Nucleus accumbens (tissue), 56 donors: ENCODE data around the gene VILL.

ENCODE experiments used
- DNase-seq, 56 donors: peaks; one replicate each; lab custom pipeline; 2025; lab: John Stamatoyannopoulos, UW

VILL gene

DNA sequence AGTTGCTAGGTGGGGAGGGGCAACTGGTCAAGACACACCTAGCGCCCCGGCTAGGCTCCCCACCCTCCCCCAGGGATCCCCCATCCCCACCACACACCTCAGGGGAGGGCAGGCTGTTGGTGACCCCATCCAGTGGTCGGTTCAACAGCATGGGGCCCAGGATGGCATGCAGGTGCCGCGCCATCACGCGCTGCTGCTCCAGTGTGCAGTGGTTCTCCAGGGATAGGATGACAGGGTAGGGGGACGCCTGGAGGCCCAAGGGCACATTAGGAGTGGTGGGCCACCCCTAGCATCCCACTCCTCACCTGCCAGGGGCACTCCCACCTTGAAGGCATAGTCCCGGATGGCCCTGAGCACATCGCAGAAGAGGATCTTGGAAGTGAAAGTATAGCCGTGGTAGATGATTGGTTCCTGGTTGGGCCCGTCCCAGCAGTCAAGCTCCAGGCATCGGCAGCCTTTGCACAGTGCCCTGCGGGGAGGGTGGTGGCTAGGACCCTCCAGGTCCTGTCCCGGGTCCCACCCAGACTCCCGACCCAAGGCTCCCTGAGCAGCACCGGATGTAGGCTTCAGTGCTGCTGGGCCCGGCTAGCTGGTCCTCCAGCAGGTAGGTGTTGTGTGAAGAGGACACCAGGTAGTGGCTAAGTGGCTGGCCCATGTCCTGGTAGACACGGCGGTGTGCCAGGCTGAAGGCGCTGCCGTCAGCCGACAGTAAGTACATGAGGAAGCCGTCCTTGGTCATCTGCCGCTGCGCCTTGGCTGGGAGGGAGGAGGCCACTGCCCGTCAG, 19.4 kb downstream of the VILL start:
- DNase-seq, result no peak

DNA sequence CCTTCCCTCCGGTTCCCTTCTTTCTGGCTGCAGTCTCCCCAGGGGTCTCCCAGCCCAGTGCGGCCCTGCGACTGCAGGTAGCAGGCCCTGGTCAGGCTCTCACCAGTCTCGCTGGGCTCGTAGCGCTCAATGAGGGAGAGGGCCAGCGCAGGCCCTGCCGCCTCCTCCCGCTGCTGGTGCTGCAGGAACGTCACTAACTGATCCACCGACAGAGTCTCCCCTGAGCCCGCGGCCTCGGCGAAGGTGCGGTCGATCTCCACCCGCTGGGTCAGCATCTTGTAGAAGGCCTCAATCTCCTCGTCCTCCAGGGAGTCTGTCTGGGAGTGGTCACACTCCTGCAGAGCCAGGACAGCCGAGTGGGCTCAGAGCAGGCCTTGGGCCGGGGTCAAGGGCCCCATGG, 20.5 kb downstream of the VILL start:
- DNase-seq, result no peak

DNA sequence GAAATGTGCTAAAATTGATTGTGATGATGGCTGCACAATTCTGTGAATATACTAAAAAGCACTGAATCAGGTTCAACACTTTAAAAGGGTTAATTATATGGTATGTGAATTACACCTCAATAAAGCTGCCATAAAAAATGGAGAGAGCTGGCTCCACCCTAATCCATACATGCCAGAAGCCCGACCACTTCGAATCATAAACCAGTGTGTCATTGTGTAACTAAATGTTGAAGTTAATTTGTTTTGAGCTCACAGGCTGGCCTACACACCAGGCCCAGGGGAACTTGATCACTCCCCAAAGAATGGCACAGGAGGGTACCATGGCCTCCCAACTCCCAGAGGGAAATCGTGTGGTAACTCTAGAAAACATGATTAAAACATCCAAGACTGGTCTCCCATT, 24.9 kb downstream of the VILL start:
- DNase-seq, result no peak

DNA sequence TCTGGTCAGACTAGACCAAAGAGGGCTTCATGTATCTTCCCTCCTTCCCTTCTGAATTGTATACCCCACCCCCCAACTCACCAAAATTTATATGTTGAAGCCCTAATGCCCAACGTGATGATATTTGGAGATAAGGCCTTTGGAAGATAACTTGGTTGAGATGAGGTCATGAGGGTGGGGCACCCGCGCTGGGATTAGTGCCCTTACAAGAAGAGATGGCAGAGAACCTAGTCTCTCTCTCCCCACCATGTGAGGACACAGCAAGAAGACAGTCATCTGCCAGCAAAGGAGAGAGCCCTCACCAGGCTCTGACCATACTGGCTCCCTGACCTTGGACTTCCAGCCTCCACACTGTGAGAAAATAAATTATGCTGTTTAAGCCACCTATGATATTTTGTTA, 25.4 kb downstream of the VILL start:
- DNase-seq, result no peak

DNA sequence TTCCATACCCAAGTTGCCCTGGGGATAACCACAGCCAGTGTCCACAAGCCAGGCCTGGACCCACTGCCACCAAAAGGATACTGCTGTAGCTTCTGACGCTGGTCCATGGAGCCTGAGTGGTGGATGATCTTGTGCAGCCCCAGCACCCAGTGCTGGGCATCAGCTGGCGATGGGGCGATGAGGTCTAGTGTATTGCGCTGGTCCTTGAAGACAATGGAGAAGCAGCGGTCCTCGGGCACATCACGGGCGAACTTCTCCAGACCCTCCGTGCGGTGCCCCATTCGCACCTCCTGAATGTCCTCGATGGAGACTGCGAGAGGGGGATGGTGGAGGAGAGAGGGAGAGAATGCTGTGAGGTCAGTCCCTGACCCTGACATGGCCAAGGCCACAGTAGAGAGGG, 25.8 kb downstream of the VILL start:
- no peak for DNase-seq

DNA sequence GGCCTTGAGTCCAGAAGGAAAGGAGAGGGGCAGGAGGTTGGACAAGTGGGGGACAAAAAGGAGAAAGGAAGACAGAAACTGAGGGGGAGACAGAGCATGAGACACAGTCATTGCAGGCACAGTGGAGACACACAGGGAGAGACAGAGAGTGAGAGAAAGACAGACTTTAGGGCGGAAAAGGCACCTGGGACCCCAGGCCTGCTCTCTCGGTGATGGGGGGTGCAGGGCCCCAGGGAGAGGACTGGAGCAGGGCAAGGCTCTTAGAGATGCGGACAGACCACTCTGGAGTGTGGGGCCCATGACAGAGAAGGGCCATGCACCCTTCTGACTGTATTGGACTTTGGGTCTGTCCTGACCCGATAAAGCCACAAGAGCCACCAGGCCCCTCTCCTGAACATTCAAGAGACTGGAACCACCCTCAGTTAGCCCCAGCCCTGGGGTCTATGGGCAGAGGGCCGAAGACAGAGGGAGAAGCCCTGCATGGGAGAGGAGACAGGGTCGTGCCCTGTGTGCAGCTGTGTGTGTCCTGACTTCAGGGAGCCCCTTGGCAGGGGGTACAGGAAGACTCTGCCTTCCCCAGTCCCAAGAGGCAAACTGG, 26.4 kb downstream of the VILL start:
- no peak for DNase-seq

DNA sequence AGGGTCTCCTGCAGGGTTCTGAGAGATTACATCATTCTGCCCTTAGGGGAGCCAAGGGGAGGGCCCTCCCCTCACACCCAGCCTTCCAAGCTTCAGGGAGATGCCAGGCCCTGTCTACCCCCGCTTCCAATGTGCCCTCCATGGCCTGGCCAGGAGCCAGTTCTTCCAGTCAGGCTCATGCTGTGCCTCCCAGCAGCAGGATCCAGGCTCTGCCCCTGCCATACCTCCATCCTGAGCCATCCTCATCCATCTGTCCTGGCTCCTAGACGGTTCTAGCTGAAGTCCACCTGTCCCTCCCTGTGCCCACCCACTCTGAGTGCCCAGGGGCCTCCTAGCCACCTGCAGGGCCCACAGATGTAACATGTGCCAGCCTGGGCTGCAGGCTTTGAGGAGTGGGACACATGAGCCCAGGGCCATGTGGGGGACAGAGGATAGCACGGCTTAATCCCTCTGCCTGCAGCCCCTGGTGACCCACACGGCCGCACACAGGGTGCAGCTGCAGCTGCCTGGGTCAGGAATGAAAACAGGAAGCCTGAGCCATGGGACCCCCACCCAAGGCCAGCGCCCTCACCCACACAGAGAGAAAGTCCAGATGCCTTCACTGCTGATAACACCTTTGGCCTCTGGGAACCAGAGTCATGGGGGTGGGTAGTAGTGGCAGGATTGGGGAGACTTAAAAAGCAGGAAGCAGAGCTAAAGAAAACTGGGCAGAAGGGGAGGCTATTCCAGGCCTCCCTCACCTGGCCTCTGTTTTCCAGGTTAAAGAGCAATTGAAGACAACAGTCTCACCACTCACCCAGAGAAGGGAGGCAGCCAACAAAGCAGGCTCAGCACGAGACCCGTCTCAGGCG, 27.1 kb downstream of the VILL start:
- DNase-seq, result no peak

DNA sequence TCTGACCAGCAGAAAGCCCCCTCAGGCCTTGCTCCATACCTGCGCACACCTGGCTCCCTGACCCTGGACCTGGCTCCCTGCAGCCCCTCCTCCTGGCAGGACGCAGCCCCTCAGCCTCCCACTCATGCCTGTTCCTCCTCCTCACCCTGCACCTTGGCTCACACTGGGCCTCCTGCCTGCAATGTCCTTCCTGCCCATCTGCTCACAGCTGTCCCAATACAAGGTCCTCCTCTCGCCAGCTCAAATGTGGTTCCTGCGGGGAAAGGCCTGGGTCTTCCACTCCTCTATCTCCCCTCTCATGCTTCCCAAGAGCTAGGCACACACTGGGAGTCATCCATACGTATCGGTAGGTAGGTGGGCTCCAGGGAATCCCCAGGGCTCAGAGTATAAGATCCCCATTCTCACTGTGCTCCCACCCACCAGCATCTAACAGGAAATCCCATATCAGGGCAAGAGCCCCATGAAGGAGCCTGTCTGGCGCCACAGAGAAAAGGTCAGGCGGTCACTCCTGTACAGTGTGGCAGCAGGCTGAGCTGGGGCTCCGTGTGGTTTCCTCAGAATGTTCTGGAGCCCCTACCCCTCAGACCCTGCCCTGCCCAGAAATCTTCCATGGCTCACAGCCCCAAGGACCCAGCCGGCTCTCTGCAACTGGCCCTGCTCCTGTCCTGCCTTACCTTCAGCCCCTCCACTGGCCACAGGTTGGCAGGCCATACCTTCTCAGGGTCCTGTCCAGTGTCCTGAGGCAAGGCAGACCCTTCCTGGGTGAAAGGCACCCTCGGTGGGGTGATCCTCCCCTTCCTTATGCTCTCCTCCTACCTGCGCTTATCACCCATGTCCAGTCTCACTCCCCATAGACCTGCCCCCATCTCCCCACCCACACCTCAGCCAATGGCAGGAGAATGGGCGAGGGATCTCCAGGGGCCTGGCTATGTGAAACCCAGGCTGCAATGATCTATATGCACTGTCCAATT, 28.0 kb downstream of the VILL start:
- no peak for DNase-seq

DNA sequence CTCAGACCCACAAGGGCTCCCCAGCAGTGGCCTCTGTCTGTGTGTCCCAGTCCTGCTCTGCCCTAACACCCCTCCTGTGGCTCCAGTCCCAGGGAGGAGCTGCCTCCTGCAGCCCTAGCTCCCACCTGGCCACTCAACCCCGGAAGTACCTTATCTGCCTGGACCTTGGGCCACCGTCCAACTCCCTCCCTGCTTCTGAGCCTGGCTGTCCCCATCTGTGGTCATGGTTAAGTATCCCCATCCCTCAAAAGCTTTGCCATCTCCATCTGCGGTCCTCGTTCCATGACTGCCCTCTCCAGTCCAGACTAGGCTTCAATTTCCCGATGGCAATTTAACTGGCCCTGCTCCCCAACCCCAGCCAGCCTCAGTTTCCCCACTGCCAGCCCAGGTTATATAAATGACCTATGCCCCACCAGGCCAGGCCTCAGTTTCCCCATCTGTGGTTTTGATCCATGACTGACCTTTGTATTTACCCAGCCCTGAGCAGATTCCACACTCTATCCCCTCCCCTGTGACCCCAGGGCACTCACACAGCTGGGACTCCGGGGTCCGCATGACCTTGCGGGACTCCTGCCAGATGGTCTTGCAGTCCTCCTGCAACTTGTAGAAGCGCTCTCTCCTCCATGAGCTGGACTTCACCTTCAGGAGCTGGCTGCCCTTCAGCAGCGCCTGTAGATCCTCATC, 29.2 kb downstream of the VILL start:
- DNase-seq, result no peak

DNA sequence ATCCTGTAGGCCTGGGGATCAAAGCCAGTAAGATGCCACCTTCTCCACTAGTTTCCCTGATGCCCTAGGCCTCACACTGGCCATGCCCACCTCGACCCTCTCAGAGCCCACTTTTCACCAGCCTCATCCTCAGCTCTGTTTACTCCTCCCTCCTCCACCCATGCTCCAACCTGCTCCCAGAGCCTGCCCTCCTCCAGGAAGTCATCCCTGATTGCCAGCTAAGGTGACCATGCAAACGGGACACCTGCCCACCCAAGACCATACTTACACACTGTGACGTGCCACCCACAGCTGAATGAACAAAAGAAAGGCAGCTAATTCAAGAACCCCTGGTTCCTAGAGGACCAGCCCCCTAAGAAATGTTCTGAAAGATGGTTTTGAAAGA, 29.7 kb downstream of the VILL start:
- no peak for DNase-seq

DNA sequence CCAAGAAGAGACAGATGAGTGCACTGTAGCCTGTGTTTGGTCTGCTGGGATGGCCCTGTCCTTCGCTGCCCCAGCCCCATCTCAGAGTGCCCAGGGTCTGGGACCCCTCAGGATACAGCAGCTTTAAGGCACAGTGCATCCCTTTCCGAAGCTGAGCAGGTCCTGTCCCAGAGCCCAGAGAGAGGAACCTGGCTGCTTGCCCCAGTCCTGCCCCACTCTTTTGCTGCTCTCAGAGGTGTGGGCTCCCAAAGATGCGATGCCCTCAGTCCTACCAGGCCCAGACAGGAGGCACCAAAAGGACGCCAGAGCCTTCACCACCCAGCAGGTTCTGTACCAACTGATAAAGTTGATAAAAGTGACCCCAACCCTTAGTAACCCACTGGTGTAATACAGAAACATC, 30.6 kb downstream of the VILL start:
- DNase-seq, result no peak

DNA sequence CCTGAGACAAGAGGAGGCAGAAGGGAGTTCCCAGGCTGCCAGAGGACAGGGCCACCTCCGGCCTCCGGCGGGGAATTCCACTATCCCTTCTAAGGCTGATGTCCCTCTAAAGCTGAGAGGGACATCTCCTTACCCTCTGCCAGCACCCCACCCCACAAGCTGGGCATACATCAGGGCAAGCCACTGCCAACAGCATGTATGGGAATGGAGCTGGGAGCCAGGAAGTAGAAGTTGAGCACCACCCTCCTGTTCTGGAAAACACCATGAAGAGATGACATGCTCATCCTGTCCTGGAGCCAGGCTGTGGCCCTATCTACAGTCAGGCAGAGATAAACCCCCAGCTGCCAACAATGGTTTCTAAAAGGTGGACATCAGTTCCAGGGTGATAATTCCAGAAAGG, 31.7 kb downstream of the VILL start:
- DNase-seq, result no peak

DNA sequence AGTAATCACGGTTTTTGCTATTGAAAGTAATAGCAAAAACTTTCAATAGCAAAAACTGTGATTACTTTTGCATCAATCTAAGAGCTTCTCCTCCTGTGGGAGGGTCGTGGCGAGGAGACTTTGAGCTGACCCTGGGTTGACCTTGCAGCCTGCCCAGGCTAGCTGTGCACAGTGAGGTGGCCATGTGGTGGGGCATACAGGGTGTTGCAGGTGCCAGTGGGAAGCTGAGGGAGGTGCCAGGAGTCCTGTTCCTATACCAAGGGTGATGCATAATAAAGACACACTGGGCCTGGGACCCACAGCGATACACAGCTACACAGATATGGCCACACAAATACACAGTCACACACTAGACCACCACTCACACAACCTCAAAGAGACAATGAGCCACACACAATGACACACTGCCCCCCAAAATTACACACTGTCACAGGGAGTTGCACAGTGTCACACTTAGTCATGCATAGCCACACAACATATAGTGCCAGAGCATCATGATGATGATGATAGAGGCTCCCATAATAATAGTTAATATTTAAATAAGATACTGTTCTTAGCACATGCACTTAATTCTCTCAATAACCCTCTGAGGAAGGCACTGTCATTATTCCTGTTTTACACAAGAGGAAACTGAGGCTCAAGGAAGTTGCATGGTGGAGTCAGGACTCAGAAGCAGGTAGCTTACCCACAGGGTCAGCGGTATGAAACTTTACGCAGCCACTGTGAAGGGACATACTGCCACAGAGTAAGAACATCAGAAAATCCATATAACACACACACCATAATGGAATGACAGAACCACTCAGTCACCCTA, 32.5 kb downstream of the VILL start:
- no peak for DNase-seq

DNA sequence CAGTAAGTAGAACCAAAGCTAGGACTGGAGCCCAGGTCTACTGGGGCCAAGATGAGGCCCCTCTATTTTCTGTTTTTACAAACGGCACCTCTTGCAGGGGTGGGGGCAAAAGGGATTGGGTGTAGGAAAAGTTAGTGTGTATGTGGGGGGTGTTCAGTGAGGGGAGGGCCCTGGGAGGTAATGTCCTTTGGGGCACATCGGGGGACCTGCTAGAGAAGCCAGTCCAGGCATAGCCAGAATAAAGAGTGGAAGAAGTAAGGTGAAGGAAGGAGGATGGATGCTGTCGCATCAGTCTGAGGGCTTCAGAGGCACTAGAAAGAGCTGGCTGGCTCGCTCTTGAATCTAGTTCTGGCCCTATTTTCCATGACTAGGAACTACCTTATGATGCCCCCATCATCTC, 36.3 kb downstream of the VILL start:
- DNase-seq, result no peak

DNA sequence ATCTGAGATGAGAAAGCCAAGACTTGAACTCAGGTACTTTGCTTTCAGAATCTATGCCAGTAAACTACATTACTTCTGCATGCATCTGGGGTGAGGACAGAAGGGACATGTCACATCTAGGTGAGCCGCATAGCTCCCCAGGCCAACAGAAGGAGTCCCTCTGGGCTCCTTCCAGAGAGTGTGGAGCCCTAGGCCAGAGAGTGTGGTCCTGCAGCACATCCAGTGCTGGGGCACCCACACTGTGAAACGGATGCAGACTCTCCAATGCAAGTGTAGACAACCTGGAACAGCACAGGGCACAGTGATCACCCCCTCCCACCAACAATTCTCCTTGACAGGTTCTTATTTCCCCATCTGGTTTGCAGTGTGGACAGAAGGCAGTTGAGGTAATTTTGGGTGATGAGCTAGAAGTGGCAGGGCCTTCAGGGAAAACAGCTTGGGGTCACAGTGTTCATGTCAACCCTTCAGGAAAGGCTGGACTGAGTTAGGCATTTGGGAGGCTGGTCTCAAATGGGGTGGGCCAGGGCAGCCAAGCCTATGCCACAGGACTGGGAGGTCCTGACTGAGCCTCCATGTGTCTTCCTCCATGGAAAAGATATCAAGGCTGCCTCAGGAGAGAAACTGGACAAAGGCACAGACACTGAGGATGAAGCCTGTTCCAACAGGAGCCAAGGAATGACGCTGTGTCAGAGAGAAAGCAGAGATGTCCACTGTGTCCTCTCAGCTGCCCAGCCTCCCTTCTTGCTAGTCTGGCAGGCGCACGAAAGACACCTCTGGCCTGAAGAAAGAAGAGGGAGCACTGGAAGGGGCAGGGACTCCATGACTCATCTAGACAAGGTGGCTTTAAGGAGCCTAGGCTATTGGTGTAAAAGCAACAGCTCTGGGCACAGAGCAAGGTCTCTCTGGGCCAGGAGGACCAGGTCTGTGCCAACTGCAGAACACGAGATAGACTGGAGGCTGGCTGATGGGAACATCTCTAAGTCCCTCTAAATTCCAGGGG, 37.2 kb downstream of the VILL start:
- no peak for DNase-seq

DNA sequence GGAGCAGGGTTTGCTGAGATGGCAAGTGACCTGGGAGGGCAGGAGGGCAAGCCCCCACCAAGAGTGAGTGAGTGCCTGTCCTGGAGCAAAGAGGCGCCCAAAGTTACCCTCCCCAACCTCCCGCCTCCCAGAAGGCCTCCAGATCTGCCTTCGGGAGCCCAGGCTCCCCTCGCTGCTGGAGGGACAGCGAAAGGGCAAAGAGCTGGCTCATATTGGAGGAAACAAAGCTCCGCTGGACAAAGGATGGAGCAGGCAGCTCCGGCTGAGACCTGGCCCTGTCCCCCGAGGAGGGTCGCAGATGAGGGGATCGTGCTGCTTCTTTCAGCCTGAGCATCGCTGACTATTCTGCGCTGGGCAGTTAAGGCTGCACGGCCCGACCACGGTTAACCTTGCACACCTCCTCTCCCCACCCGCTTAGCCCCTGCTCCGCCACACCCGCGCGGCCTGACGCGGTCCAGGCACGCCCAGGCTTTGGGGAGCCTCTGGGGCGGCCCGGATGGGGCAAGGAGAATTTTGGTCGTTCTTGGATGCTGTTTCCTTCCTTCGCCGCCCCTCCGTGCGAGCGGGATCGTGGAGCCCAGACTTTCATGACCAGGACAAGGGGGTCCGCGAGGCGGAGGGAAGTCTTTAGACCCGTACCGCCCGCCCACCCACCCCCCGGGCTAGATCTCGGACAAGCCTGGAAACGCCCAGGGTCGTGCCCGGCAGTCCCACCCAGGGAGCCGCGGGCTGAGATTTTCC, 38.2 kb downstream of the VILL start:
- DNase-seq, result peak in 1 of 56 donors; percentile 33
